ENCODE results near the gene ADCY3.

ADCY3 gene

GRCh38 chr2:24883946-24884345 is 36.1 kb downstream of the ADCY3 start:
- Mint-ChIP-seq H3K4me1 (peaks cover 10% of the 10 kb centered on the region), H3K27me3 (no peaks in the 10 kb centered on the region), H3K9me3 (no peaks in the 10 kb centered on the region), H3K27ac (no peak overlapping the region), H3K36me3 (ENCODE audit: low read depth) (peaks cover 8% of the 10 kb centered on the region), H3K4me3 (no peak overlapping the region)
- ATAC-seq (no peak), DNase-seq (no peak)

- no peak overlapping the region for H3K4me3 Mint-ChIP-seq
- DNase-seq, result peak; percentile 8
- no peak overlapping the region for H3K27ac Mint-ChIP-seq
- ATAC-seq, result peak; percentile 51
- peaks cover 10% of the 10 kb centered on the region for H3K4me1 Mint-ChIP-seq
- no peaks in the 10 kb centered on the region for H3K9me3 Mint-ChIP-seq
- no peaks in the 10 kb centered on the region for H3K27me3 Mint-ChIP-seq
- peaks cover 3% of the 10 kb centered on the region for H3K36me3 Mint-ChIP-seq (ENCODE audit: low read depth)
Measured at GRCh38 chr2:24881623-24882022, 38.4 kb downstream of the ADCY3 start.

- Mint-ChIP-seq H3K9me3 (no peaks in the 10 kb centered on the region), H3K4me1 (peaks cover 7% of the 10 kb centered on the region), H3K27me3 (no peaks in the 10 kb centered on the region), H3K27ac (no peak overlapping the region), H3K36me3 (ENCODE audit: low read depth) (peaks cover under 1% of the 10 kb centered on the region), H3K4me3 (no peak overlapping the region)
- ATAC-seq (no peak), DNase-seq (no peak)
Measured at GRCh38 chr2:24881158-24881557, 38.9 kb downstream of the ADCY3 start.

GRCh38 chr2:24878341-24878740 is 41.7 kb downstream of the ADCY3 start:
- Mint-ChIP-seq H3K4me1 (peaks cover 5% of the 10 kb centered on the region), H3K9me3 (no peaks in the 10 kb centered on the region), H3K27me3 (no peaks in the 10 kb centered on the region), H3K4me3 (no peak overlapping the region), H3K36me3 (ENCODE audit: low read depth) (no peaks in the 10 kb centered on the region), H3K27ac (no peak overlapping the region)
- DNase-seq (no peak), ATAC-seq (no peak)

GRCh38 chr2:24877646-24878045 is 42.4 kb downstream of the ADCY3 start:
- DNase-seq, result no peak
- H3K4me1 Mint-ChIP-seq, result peaks cover 5% of the 10 kb centered on the region

GRCh38 chr2:24877067-24877466 is 43.0 kb downstream of the ADCY3 start:
- ATAC-seq (no peak), DNase-seq (no peak)
- Mint-ChIP-seq H3K4me1 (peaks cover 4% of the 10 kb centered on the region), H3K9me3 (no peaks in the 10 kb centered on the region), H3K36me3 (ENCODE audit: low read depth) (peaks cover under 1% of the 10 kb centered on the region), H3K27ac (no peak overlapping the region), H3K27me3 (no peaks in the 10 kb centered on the region), H3K4me3 (no peak overlapping the region)

More at GRCh38 chr2:24877646-24878045, 42.4 kb downstream of the ADCY3 start:
- no peaks in the 10 kb centered on the region for H3K36me3 Mint-ChIP-seq (ENCODE audit: low read depth)
- no peak overlapping the region for H3K4me3 Mint-ChIP-seq
- ATAC-seq, result no peak
- H3K27ac Mint-ChIP-seq, result no peak overlapping the region
- H3K9me3 Mint-ChIP-seq, result no peaks in the 10 kb centered on the region
- no peaks in the 10 kb centered on the region for H3K27me3 Mint-ChIP-seq

- ATAC-seq (no peak), DNase-seq (no peak)
- Mint-ChIP-seq H3K4me3 (no peak overlapping the region), H3K9me3 (no peaks in the 10 kb centered on the region), H3K4me1 (no peaks in the 10 kb centered on the region), H3K36me3 (ENCODE audit: low read depth) (peaks cover 6% of the 10 kb centered on the region), H3K27me3 (no peaks in the 10 kb centered on the region), H3K27ac (no peak overlapping the region)
Measured at GRCh38 chr2:24875901-24876300, 44.1 kb downstream of the ADCY3 start.

GRCh38 chr2:24875272-24875671 is 44.8 kb downstream of the ADCY3 start:
- Mint-ChIP-seq H3K36me3 (ENCODE audit: low read depth) (peaks cover 10% of the 10 kb centered on the region), H3K27me3 (no peaks in the 10 kb centered on the region), H3K27ac (no peak overlapping the region), H3K4me1 (no peaks in the 10 kb centered on the region), H3K4me3 (no peak overlapping the region), H3K9me3 (no peaks in the 10 kb centered on the region)
- no peak for ATAC-seq
- DNase-seq, result no peak

GRCh38 chr2:24874035-24874434 is 46.0 kb downstream of the ADCY3 start:
- H3K27ac Mint-ChIP-seq, result no peak overlapping the region
- H3K4me3 Mint-ChIP-seq, result no peak overlapping the region
- no peak for ATAC-seq
- H3K27me3 Mint-ChIP-seq, result no peaks in the 10 kb centered on the region
- no peaks in the 10 kb centered on the region for H3K9me3 Mint-ChIP-seq
- no peak for DNase-seq
- no peaks in the 10 kb centered on the region for H3K4me1 Mint-ChIP-seq
- H3K36me3 Mint-ChIP-seq (ENCODE audit: low read depth), result peaks cover 10% of the 10 kb centered on the region

- Mint-ChIP-seq H3K36me3 (ENCODE audit: low read depth) (peaks cover 10% of the 10 kb centered on the region), H3K27ac (no peak overlapping the region), H3K4me3 (no peak overlapping the region), H3K27me3 (no peaks in the 10 kb centered on the region), H3K9me3 (no peaks in the 10 kb centered on the region), H3K4me1 (no peaks in the 10 kb centered on the region)
- DNase-seq, result no peak
- no peak for ATAC-seq
Measured at GRCh38 chr2:24873619-24874018, 46.4 kb downstream of the ADCY3 start.

- peaks cover 13% of the 10 kb centered on the region for H3K36me3 Mint-ChIP-seq (ENCODE audit: low read depth)
- DNase-seq, result no peak
- no peaks in the 10 kb centered on the region for H3K4me1 Mint-ChIP-seq
- no peaks in the 10 kb centered on the region for H3K9me3 Mint-ChIP-seq
- H3K27me3 Mint-ChIP-seq, result no peaks in the 10 kb centered on the region
- H3K4me3 Mint-ChIP-seq, result no peak overlapping the region
- no peak for ATAC-seq
- no peak overlapping the region for H3K27ac Mint-ChIP-seq
Measured at GRCh38 chr2:24872344-24873115, 47.5 kb downstream of the ADCY3 start.

GRCh38 chr2:24871852-24872333 is 48.1 kb downstream of the ADCY3 start:
- DNase-seq, result no peak
- no peak overlapping the region for H3K27ac Mint-ChIP-seq

GRCh38 chr2:24870891-24871705 is 48.9 kb downstream of the ADCY3 start:
- ATAC-seq, result no peak
- Mint-ChIP-seq H3K4me1 (peaks cover 2% of the 10 kb centered on the region), H3K27me3 (no peaks in the 10 kb centered on the region), H3K27ac (no peak overlapping the region), H3K9me3 (no peaks in the 10 kb centered on the region), H3K4me3 (no peak overlapping the region), H3K36me3 (ENCODE audit: low read depth) (peaks cover 18% of the 10 kb centered on the region)
- DNase-seq, result no peak

More at GRCh38 chr2:24871852-24872333, 48.1 kb downstream of the ADCY3 start:
- Mint-ChIP-seq H3K9me3 (no peaks in the 10 kb centered on the region), H3K4me1 (no peaks in the 10 kb centered on the region), H3K27me3 (no peaks in the 10 kb centered on the region), H3K36me3 (ENCODE audit: low read depth) (peaks cover 15% of the 10 kb centered on the region), H3K4me3 (no peak overlapping the region)
- ATAC-seq, result no peak

- H3K4me3 Mint-ChIP-seq, result no peak overlapping the region
- ATAC-seq, result no peak
- no peaks in the 10 kb centered on the region for H3K9me3 Mint-ChIP-seq
Measured at GRCh38 chr2:24870440-24870839, 49.6 kb downstream of the ADCY3 start.

GRCh38 chr2:24866946-24867345 is 53.1 kb downstream of the ADCY3 start:
- Mint-ChIP-seq H3K36me3 (ENCODE audit: low read depth) (peaks cover 16% of the 10 kb centered on the region), H3K27ac (peak overlapping the region; percentile 5), H3K4me3 (no peak overlapping the region), H3K9me3 (no peaks in the 10 kb centered on the region), H3K4me1 (peaks cover 2% of the 10 kb centered on the region), H3K27me3 (no peaks in the 10 kb centered on the region)
- ATAC-seq (no peak), DNase-seq (no peak)

More at GRCh38 chr2:24870440-24870839, 49.6 kb downstream of the ADCY3 start:
- Mint-ChIP-seq H3K36me3 (ENCODE audit: low read depth) (peaks cover 18% of the 10 kb centered on the region), H3K27ac (no peak overlapping the region), H3K4me1 (peaks cover 2% of the 10 kb centered on the region), H3K27me3 (no peaks in the 10 kb centered on the region)
- DNase-seq, result no peak
